ENCODE measurements around the gene LMNB1. TPM values are rescaled to one million over a fixed set of nuclear protein-coding genes. Genes with fewer than 3 reads are reported as not detected.
A peak's percentile ranks its signal among the peaks of the same experiment; 100 is the strongest.

Gene LMNB1
- total and polyA plus RNA-seq, 2 experiments from 2014 or later: 17.9 to 186 TPM

- H3K36me3 ChIP-seq: peaks cover 61% of the 10 kb centered on the region
- no peaks in the 10 kb centered on the region for H3K27me3 ChIP-seq
- no peak for DNase-seq (ENCODE audit: low read depth in 1 of 2, low spot score in 1 of 2)
- no peaks in the 10 kb centered on the region for H3K9me3 ChIP-seq (ENCODE audit: low read depth)
- H3K4me1 ChIP-seq (ENCODE audit: low read depth): no peaks in the 10 kb centered on the region
- no peak overlapping the region for H3K4me3 ChIP-seq
- no peak for TF ChIP-seq CTCF (IDR thresholded peaks at IDR 0.05; ENCODE audit: low read depth, low read length)
- H3K27ac ChIP-seq: peak overlapping the region; percentile 42
These were observed 49.8 kb downstream of the LMNB1 start for GRCh38 chr5:126826619-126827215.

GRCh38 chr5:126829098-126829497, 52.2 kb downstream of the LMNB1 start:
- Histone ChIP-seq H3K9me3 (ENCODE audit: low read depth) (no peaks in the 10 kb centered on the region), H3K4me3 (no peak overlapping the region), H3K4me1 (ENCODE audit: low read depth) (no peaks in the 10 kb centered on the region), H3K27ac (no peak overlapping the region), H3K36me3 (peaks cover 59% of the 10 kb centered on the region), H3K27me3 (no peaks in the 10 kb centered on the region)
- no peak for TF ChIP-seq CTCF (IDR thresholded peaks at IDR 0.05; ENCODE audit: low read depth, low read length)
- DNase-seq (ENCODE audit: low read depth in 1 of 2, low spot score in 1 of 2): no peak

GRCh38 chr5:126830061-126830460, 53.1 kb downstream of the LMNB1 start:
- Histone ChIP-seq H3K4me1 (ENCODE audit: low read depth) (no peaks in the 10 kb centered on the region), H3K27ac (no peak overlapping the region), H3K36me3 (peaks cover 56% of the 10 kb centered on the region), H3K27me3 (no peaks in the 10 kb centered on the region), H3K4me3 (no peak overlapping the region), H3K9me3 (ENCODE audit: low read depth) (no peaks in the 10 kb centered on the region)
- no peak for TF ChIP-seq CTCF (IDR thresholded peaks at IDR 0.05; ENCODE audit: low read depth, low read length)
- DNase-seq (ENCODE audit: low read depth in 1 of 2, low spot score in 1 of 2): no peak

- H3K27ac ChIP-seq: no peak overlapping the region
- TF ChIP-seq CTCF (IDR thresholded peaks at IDR 0.05; ENCODE audit: low read depth, low read length): no peak
- no peaks in the 10 kb centered on the region for H3K4me1 ChIP-seq (ENCODE audit: low read depth)
- H3K4me3 ChIP-seq: no peak overlapping the region
- H3K36me3 ChIP-seq: peaks cover 48% of the 10 kb centered on the region
- no peaks in the 10 kb centered on the region for H3K9me3 ChIP-seq (ENCODE audit: low read depth)
- DNase-seq (ENCODE audit: low read depth in 1 of 2, low spot score in 1 of 2): no peak
- H3K27me3 ChIP-seq: no peaks in the 10 kb centered on the region
These were observed 54.2 kb downstream of the LMNB1 start for GRCh38 chr5:126831156-126831555.

- Histone ChIP-seq H3K27ac (no peak overlapping the region), H3K9me3 (ENCODE audit: low read depth) (no peaks in the 10 kb centered on the region), H3K27me3 (no peaks in the 10 kb centered on the region), H3K4me1 (ENCODE audit: low read depth) (no peaks in the 10 kb centered on the region), H3K36me3 (peaks cover 18% of the 10 kb centered on the region), H3K4me3 (no peak overlapping the region)
- TF ChIP-seq CTCF (IDR thresholded peaks at IDR 0.05; ENCODE audit: low read depth, low read length): no peak
- no peak for DNase-seq (ENCODE audit: low read depth in 1 of 2, low spot score in 1 of 2)
These were observed 59.8 kb downstream of the LMNB1 start for GRCh38 chr5:126836778-126837177.

All from cardiac muscle cell (in vitro differentiated cells and primary cell).